Measurements from ENCODE around the gene CRABP2.

CRABP2 gene

GRCh38 chr1:156689953-156690674, 15.3 kb downstream of the CRABP2 start:
- DNase-seq = no peak

GRCh38 chr1:156689035-156689952, 16.1 kb downstream of the CRABP2 start:
- DNase-seq = peak; percentile 52 to 80 (median 66)

GRCh38 chr1:156684227-156684782, 21.1 kb downstream of the CRABP2 start:
- DNase-seq = peak in 1 of 5 experiments; percentile 86

- no peak for DNase-seq
These were observed 23.1 kb downstream of the CRABP2 start for GRCh38 chr1:156682166-156682890.

- DNase-seq = no peak
These were observed 24.0 kb downstream of the CRABP2 start for GRCh38 chr1:156681196-156681960.

- DNase-seq = no peak
These were observed 25.3 kb downstream of the CRABP2 start for GRCh38 chr1:156680056-156680455.

GRCh38 chr1:156677616-156678596, 27.5 kb downstream of the CRABP2 start:
- DNase-seq = peak in 1 of 5 experiments; percentile 51

GRCh38 chr1:156676820-156677615, 28.4 kb downstream of the CRABP2 start, which contains the start of gene NES:
Gene NES (minus strand): TSS chr1:156677407. CDS start chr1:156677264, 143 bp downstream.
- no peak for DNase-seq

GRCh38 chr1:156676114-156676819, 29.1 kb downstream of the CRABP2 start:
- DNase-seq = no peak

GRCh38 chr1:156675210-156676113, 29.9 kb downstream of the CRABP2 start:
- no peak for DNase-seq

GRCh38 chr1:156673387-156674121, 31.8 kb downstream of the CRABP2 start:
- DNase-seq = no peak

- no peak for DNase-seq
These were observed 33.6 kb downstream of the CRABP2 start for GRCh38 chr1:156671804-156672203.

- DNase-seq = no peak
These were observed 34.6 kb downstream of the CRABP2 start for GRCh38 chr1:156670791-156671190.

- no peak for DNase-seq
These were observed 35.0 kb downstream of the CRABP2 start for GRCh38 chr1:156670359-156670758.

GRCh38 chr1:156669794-156670193, 35.6 kb downstream of the CRABP2 start:
- DNase-seq = no peak

GRCh38 chr1:156668801-156669637, 36.4 kb downstream of the CRABP2 start:
- DNase-seq = no peak

Measured in T-helper 2 cell (primary cell).